Left cardiac atrium (tissue), 4 donors: ENCODE data around the gene TNNC1. TPM values are rescaled to one million over a fixed set of nuclear protein-coding genes. Genes with fewer than 3 reads are reported as not detected.

Experiments used
- ATAC-seq, 2 donors: fragments of 200-7000 bp; cut with Tn5 transposase; one replicate each; pipeline ENCODE4 v1.9.1; 2020; ENCODE audit warnings: mild to moderate bottlenecking in 2 of 2, moderate library complexity in 2 of 2
- DNase-seq: peaks from one replicate; pipeline ENCODE4 v3.0.0-alpha.2; 2020
- intact Hi-C, 2 donors: fragments of 100-400 bp; cut with DNase I; formaldehyde crosslinking; loops; one replicate each; pipeline versions ENCODE4 v1.14.1 to v1.15.1; 2022 to 2023
- total RNA-seq, 2 donors: library from RNA; stranded (reverse); fragmentation: NEBNext Ultra II Directional; extraction: Animal tissue kit (Norgen Biotek cat#: 25700); gene quantifications; one replicate each; pipeline ENCODE4 v1.2.1, GENCODE V29; 2021
- donor health status: DM: no; HTN: yes; CAD: no.
- donor health status: DM: no; HTN: yes; CAD: no; lungs with severe emphysema.
- donor health status: DM: yes; HTN: yes; CAD: no.
- donor health status: Dilated cardiomyopathy.

TNNC1 gene
- total RNA-seq, 2 donors from 2014 or later, result 2,841 to 3,233 TPM

- DNase-seq (no peak), ATAC-seq (no peak)
- intact Hi-C loops, result no loop called here
Observed at GRCh38 chr3:52415800-52416199, 38.0 kb downstream of the TNNC1 start.

GRCh38 chr3:52408466-52408865 lies 45.4 kb downstream of the TNNC1 start:
- DNase-seq (no peak), ATAC-seq (no peak)
- intact Hi-C loops, result no loop called here

GRCh38 chr3:52407779-52408178 lies 46.1 kb downstream of the TNNC1 start:
- ATAC-seq (no peak), DNase-seq (no peak)
- intact Hi-C loops, result no loop called here

- intact Hi-C loops, result no loop called here
- DNase-seq (no peak), ATAC-seq (no peak)
Observed at GRCh38 chr3:52406791-52407510, 46.9 kb downstream of the TNNC1 start.

GRCh38 chr3:52406231-52406661 lies 47.6 kb downstream of the TNNC1 start:
- ATAC-seq, result no peak
- intact Hi-C loops, result no loop called here
- DNase-seq, result no peak

- intact Hi-C loops, result no loop called here
- DNase-seq (no peak), ATAC-seq (no peak)
Observed at GRCh38 chr3:52405601-52406110, 48.2 kb downstream of the TNNC1 start.

- ATAC-seq (no peak), DNase-seq (peak; percentile 15)
- intact Hi-C loops, result no loop called here
Observed at GRCh38 chr3:52405066-52405465, 48.8 kb downstream of the TNNC1 start.

- DNase-seq (no peak), ATAC-seq (no peak)
- intact Hi-C loops, result no loop called here
Observed at GRCh38 chr3:52404391-52404790, 49.5 kb downstream of the TNNC1 start.

GRCh38 chr3:52403955-52404354 lies 49.9 kb downstream of the TNNC1 start:
- no peak for ATAC-seq
- intact Hi-C loops, result no loop called here
- DNase-seq, result no peak

- ATAC-seq (no peak), DNase-seq (no peak)
- intact Hi-C loops, result no loop called here
Observed at GRCh38 chr3:52403271-52403841, 50.5 kb downstream of the TNNC1 start.

GRCh38 chr3:52402706-52403270 lies 51.1 kb downstream of the TNNC1 start:
- DNase-seq, result peak; percentile 9
- intact Hi-C loops, result no loop called here
- no peak for ATAC-seq

- intact Hi-C loops, result no loop called here
- no peak for DNase-seq
- ATAC-seq, result no peak
Observed at GRCh38 chr3:52402101-52402521, 51.7 kb downstream of the TNNC1 start.

- ATAC-seq (no peak), DNase-seq (no peak)
- intact Hi-C loops, result no loop called here
Observed at GRCh38 chr3:52401551-52401950, 52.3 kb downstream of the TNNC1 start.

Other genes starting within 250 kb of the TNNC1 start
- under 1 TPM in 1 of 2 donors, not detected in 1; 0.29 TPM for gene TLR9, start 228.4 kb downstream of the TNNC1 start, total RNA-seq
- gene TWF2, start 214.9 kb downstream of the TNNC1 start, total RNA-seq, result 10 to 100 TPM; 45.9 to 51.7 TPM
- gene PPM1M, start 208.3 kb downstream of the TNNC1 start, total RNA-seq, result 10 to 100 TPM; 11.8 to 17.4 TPM
- 10 to 100 TPM; 57.6 to 65.5 TPM for gene WDR82, start 175.4 kb downstream of the TNNC1 start, total RNA-seq
- gene GLYCTK, start 166.2 kb downstream of the TNNC1 start, total RNA-seq, result 10 to 100 TPM; 10.4 to 13.5 TPM
- 1 to 10 TPM; 3.3 to 4.4 TPM for gene DNAH1, start 137.7 kb downstream of the TNNC1 start, total RNA-seq
- 10 to 100 TPM; 52.6 to 62.4 TPM for gene BAP1, start 44.0 kb downstream of the TNNC1 start, total RNA-seq
- gene PHF7, start 43.4 kb downstream of the TNNC1 start, total RNA-seq, result 10 to 100 TPM; 13.1 to 16.0 TPM
- 10 to 100 TPM; 13.7 to 19.9 TPM for gene SEMA3G, start 8.9 kb downstream of the TNNC1 start, total RNA-seq
- gene NISCH, start 1.6 kb upstream of the TNNC1 start, total RNA-seq, result 10 to 100 TPM; 45.9 to 49.0 TPM
- gene STAB1, start 41.3 kb upstream of the TNNC1 start, total RNA-seq, result 100 to 1,000 TPM; 169 to 195 TPM
- 100 to 1,000 TPM; 114 to 141 TPM for gene NT5DC2, start 79.8 kb upstream of the TNNC1 start, total RNA-seq
- 10 to 100 TPM; 52.9 to 70.4 TPM for gene UQCC5, start 82.6 kb upstream of the TNNC1 start, total RNA-seq
- 10 to 100 TPM; 50.7 to 54.4 TPM for gene PBRM1, start 231.9 kb upstream of the TNNC1 start, total RNA-seq
- gene GNL3, start 232.0 kb upstream of the TNNC1 start, total RNA-seq, result 10 to 100 TPM; 30.2 to 61.2 TPM